ENCODE data around the gene RRAS.

- TF ChIP-seq, protein P1, sequence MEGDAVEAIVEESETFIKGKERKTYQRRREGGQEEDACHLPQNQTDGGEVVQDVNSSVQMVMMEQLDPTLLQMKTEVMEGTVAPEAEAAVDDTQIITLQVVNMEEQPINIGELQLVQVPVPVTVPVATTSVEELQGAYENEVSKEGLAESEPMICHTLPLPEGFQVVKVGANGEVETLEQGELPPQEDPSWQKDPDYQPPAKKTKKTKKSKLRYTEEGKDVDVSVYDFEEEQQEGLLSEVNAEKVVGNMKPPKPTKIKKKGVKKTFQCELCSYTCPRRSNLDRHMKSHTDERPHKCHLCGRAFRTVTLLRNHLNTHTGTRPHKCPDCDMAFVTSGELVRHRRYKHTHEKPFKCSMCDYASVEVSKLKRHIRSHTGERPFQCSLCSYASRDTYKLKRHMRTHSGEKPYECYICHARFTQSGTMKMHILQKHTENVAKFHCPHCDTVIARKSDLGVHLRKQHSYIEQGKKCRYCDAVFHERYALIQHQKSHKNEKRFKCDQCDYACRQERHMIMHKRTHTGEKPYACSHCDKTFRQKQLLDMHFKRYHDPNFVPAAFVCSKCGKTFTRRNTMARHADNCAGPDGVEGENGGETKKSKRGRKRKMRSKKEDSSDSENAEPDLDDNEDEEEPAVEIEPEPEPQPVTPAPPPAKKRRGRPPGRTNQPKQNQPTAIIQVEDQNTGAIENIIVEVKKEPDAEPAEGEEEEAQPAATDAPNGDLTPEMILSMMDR (IDR thresholded peaks at IDR 0.05; ENCODE audit: insufficient read depth, low read length), result no peak
- TF ChIP-seq, protein P2, sequence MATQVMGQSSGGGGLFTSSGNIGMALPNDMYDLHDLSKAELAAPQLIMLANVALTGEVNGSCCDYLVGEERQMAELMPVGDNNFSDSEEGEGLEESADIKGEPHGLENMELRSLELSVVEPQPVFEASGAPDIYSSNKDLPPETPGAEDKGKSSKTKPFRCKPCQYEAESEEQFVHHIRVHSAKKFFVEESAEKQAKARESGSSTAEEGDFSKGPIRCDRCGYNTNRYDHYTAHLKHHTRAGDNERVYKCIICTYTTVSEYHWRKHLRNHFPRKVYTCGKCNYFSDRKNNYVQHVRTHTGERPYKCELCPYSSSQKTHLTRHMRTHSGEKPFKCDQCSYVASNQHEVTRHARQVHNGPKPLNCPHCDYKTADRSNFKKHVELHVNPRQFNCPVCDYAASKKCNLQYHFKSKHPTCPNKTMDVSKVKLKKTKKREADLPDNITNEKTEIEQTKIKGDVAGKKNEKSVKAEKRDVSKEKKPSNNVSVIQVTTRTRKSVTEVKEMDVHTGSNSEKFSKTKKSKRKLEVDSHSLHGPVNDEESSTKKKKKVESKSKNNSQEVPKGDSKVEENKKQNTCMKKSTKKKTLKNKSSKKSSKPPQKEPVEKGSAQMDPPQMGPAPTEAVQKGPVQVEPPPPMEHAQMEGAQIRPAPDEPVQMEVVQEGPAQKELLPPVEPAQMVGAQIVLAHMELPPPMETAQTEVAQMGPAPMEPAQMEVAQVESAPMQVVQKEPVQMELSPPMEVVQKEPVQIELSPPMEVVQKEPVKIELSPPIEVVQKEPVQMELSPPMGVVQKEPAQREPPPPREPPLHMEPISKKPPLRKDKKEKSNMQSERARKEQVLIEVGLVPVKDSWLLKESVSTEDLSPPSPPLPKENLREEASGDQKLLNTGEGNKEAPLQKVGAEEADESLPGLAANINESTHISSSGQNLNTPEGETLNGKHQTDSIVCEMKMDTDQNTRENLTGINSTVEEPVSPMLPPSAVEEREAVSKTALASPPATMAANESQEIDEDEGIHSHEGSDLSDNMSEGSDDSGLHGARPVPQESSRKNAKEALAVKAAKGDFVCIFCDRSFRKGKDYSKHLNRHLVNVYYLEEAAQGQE (IDR thresholded peaks at IDR 0.05; ENCODE audit: insufficient replicate concordance, low read depth), result peak; percentile 60
- peak; percentile 94 for TF ChIP-seq POLR2AphosphoS5 (IDR thresholded peaks at IDR 0.05; ENCODE audit: low read depth)
- TF ChIP-seq GABPA (IDR thresholded peaks at IDR 0.05; ENCODE audit: low read depth), result peak; percentile 28
Measured at GRCh38 chr19:49590071-49590970, 49.6 kb downstream of the RRAS start.
